ENCODE data around the gene NFAT5.

GRCh38 chr16:69748694-69749345 lies 183.1 kb downstream of the NFAT5 start:
- TF ChIP-seq CTCF (IDR thresholded peaks at IDR 0.05) (no peak), EP300 (IDR thresholded peaks at IDR 0.05) (no peak)
